ENCODE data around the gene NOL9.
A peak's percentile ranks its signal among the peaks of the same experiment; 100 is the strongest.

NOL9 gene

GRCh38 chr1:6590046-6590445 is 35.7 kb upstream of the NOL9 start:
- no peak for DNase-seq (ENCODE audit: low read depth)

- DNase-seq (ENCODE audit: low read depth): no peak
These were observed 34.7 kb upstream of the NOL9 start for GRCh38 chr1:6588893-6589520.

GRCh38 chr1:6588128-6588892 is 34.0 kb upstream of the NOL9 start:
- no peak for DNase-seq (ENCODE audit: low read depth)

- no peak for DNase-seq (ENCODE audit: low read depth)
These were observed 33.1 kb upstream of the NOL9 start for GRCh38 chr1:6587261-6588005.

- no peak for DNase-seq (ENCODE audit: low read depth)
These were observed 32.1 kb upstream of the NOL9 start for GRCh38 chr1:6586404-6586816.

GRCh38 chr1:6585841-6586240 is 31.5 kb upstream of the NOL9 start:
- DNase-seq (ENCODE audit: low read depth): no peak

- DNase-seq (ENCODE audit: low read depth): no peak
These were observed 30.9 kb upstream of the NOL9 start for GRCh38 chr1:6585081-6585722.

- no peak for DNase-seq (ENCODE audit: low read depth)
These were observed 30.1 kb upstream of the NOL9 start for GRCh38 chr1:6584126-6585080.

GRCh38 chr1:6582370-6582769 is 28.1 kb upstream of the NOL9 start:
- DNase-seq (ENCODE audit: low read depth): no peak

- no peak for DNase-seq (ENCODE audit: low read depth)
These were observed 27.4 kb upstream of the NOL9 start for GRCh38 chr1:6581561-6582305.

GRCh38 chr1:6580593-6581409 is 26.5 kb upstream of the NOL9 start:
- no peak for DNase-seq (ENCODE audit: low read depth)

GRCh38 chr1:6580119-6580592 is 25.8 kb upstream of the NOL9 start:
- DNase-seq (ENCODE audit: low read depth): no peak

GRCh38 chr1:6579374-6580118 is 25.2 kb upstream of the NOL9 start, which contains the start of gene ZBTB48:
Gene ZBTB48 (plus strand): TSS chr1:6579994. CDS start chr1:6580610, 616 bp downstream.
- DNase-seq (ENCODE audit: low read depth): peak; percentile 82

GRCh38 chr1:6578624-6579373 is 24.5 kb upstream of the NOL9 start:
- DNase-seq (ENCODE audit: low read depth): no peak

- DNase-seq (ENCODE audit: low read depth): peak; percentile 48
These were observed 23.7 kb upstream of the NOL9 start for GRCh38 chr1:6577831-6578525.

GRCh38 chr1:6574818-6575217 is 20.5 kb upstream of the NOL9 start:
- DNase-seq (ENCODE audit: low read depth): no peak

GRCh38 chr1:6574025-6574620 is 19.8 kb upstream of the NOL9 start:
- DNase-seq (ENCODE audit: low read depth): no peak
